ENCODE measurements around the gene RXRB. TPM values are rescaled to one million over a fixed set of nuclear protein-coding genes. Genes with fewer than 3 reads are reported as not detected.

RXRB gene
- total RNA-seq, 1 donor from 2014 or later = 44.1 TPM

GRCh38 chr6:33212857-33213165, 12.3 kb upstream of the RXRB start:
- intact Hi-C loops (cut with micrococcal nuclease) = no loop called here

DNA sequence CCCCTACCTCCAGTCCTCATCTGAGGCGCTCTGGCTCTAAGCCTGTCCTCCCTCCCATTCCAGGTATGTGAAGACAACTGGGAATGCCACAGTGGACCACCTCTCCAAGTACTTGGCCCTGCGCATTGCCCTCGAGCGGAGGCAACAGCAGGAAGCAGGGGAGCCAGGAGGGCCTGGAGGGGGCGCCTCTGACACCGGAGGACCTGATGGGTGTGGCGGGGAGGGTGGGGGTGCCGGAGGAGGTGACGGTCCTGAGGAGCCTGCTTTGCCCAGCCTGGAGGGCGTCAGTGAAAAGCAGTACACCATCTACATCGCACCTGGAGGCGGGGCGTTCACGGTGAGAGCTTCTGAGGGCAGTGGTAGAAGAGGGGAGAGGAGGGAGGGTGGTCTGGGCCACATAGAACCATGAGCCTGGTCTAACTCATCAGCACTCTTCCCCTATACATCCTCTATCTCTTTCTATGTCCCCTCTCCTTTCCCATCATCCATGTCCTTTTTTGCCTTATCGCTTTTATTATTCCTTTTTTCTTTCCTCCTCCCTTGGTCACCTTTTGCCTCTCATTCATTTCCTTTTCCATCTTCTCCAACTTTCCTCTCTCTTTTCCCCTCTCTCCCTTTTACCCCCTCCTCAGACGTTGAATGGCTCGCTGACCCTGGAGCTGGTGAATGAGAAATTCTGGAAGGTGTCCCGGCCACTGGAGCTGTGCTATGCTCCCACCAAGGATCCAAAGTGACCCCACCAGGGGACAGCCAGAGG, 11.4 kb upstream of the RXRB start:
- intact Hi-C loops (cut with micrococcal nuclease) = no loop called here

DNA sequence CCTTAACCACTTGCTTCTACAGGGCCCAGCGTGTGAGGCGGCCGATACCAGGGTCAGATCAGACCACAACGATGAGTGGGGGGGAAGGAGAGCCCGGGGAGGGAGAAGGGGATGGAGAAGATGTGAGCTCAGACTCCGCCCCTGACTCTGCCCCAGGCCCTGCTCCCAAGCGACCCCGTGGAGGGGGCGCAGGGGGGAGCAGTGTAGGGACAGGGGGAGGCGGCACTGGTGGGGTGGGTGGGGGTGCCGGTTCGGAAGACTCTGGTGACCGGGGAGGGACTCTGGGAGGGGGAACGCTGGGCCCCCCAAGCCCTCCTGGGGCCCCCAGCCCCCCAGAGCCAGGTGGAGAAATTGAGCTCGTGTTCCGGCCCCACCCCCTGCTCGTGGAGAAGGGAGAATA, 10.7 kb upstream of the RXRB start:
- intact Hi-C loops (cut with micrococcal nuclease) = no loop called here

- intact Hi-C loops (cut with micrococcal nuclease) = loop anchor here (10.0 kb wide), 1 partner anchor 1235 kb away; the partner anchor contains the start of gene DXO
These were observed 9.4 kb upstream of the RXRB start for GRCh38 chr6:33209856-33210255.

DNA sequence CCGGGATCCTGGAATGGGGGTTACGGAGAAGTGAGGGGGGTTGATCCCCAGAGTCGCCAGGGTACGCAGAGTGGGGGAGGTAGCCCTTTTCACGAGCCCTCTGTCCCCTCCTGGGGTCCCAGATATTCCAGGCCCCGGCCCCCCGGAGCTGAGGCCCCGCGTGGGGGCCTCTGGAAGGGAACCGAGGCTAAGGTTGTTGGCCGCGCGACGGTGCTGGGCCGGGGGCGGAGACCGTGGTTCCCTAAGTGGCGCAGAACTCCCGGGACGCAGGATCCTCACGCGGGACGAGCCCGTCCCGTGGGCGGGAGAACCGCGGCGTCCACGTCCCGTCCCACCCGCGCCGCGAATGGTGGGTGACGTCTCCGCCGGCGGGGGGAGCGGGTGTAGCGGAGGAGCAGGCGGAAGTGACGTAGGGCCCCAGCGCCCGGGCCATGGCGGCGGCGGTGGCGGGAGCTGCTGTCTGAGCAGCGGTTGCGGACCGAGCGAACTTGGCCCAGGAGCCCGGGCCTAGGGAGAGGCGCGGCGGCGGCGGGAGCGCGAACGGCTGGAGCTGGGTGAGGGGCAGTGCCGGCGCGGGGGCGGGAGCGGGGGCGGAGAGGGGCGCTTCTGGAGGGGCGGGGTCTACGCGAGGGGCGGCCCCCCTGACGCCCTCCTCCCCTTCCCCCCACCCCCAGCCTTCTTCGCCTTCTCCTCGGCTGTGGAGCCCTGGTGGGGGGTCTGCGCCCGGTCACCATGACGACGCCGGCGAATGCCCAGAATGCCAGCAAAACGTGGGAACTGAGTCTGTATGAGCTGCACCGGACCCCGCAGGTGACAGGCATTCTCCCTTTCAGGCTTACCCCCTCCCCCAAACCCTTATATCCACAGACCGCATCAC, 7.9 kb upstream of the RXRB start, which contains the start of gene RING1:
Gene RING1 (plus strand): TSS at position 410 of the 877 bp plus-strand sequence. CDS start 323 bp downstream, at position 733.
- intact Hi-C loops (cut with micrococcal nuclease) = loop anchor here (1.0 to 10.0 kb wide), 4 partner anchors 8 to 1234 kb away; partner anchors contain the start of genes DXO, PFDN6, RXRB and SLC39A7

GRCh38 chr6:33207552-33208090, 7.2 kb upstream of the RXRB start:
- intact Hi-C loops (cut with micrococcal nuclease) = loop anchor here (1.0 to 10.0 kb wide), 4 partner anchors 7 to 1233 kb away; partner anchors contain the start of genes DXO, PFDN6, RXRB and SLC39A7

DNA sequence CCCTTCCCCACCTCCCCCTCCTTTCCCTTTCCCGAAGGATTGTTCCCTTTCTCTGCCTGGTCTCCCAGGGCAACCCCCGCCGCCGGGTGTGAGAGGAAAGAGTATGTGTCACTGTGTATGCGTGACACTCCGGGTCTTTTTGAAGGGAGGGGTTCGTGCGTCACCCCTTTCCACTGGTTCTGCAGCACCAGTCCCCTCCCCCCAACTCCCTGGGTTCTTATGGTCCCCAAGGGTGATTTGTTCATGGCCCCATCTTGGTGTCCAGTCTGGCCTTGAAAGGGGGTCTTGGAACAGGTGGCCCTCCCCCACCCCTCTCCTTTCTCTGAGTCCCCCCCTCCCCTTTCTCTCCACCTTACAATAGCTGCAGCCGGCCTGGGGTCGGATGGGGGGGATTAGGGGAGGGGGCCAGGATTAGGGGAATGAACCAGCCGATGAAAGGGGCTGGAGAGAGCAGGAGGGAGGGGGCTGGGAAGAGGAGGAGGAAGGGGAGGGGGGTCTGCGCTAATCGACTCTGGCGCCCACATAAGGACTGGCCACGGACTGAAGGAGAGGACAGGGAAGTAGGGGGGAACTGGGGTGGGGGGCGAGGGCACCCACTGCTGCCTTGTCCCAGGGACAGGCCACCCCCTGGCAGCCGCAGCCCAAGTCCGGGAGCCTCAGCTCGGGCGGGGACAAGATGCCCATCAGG, 6.5 kb upstream of the RXRB start:
- intact Hi-C loops (cut with micrococcal nuclease) = loop anchor here (10.0 kb wide), 1 partner anchor 1232 kb away; the partner anchor contains the start of gene DXO

- intact Hi-C loops (cut with micrococcal nuclease) = loop anchor here (10.0 kb wide), 1 partner anchor 1231 kb away; the partner anchor contains the start of gene DXO
These were observed 5.8 kb upstream of the RXRB start for GRCh38 chr6:33206027-33206863.

DNA sequence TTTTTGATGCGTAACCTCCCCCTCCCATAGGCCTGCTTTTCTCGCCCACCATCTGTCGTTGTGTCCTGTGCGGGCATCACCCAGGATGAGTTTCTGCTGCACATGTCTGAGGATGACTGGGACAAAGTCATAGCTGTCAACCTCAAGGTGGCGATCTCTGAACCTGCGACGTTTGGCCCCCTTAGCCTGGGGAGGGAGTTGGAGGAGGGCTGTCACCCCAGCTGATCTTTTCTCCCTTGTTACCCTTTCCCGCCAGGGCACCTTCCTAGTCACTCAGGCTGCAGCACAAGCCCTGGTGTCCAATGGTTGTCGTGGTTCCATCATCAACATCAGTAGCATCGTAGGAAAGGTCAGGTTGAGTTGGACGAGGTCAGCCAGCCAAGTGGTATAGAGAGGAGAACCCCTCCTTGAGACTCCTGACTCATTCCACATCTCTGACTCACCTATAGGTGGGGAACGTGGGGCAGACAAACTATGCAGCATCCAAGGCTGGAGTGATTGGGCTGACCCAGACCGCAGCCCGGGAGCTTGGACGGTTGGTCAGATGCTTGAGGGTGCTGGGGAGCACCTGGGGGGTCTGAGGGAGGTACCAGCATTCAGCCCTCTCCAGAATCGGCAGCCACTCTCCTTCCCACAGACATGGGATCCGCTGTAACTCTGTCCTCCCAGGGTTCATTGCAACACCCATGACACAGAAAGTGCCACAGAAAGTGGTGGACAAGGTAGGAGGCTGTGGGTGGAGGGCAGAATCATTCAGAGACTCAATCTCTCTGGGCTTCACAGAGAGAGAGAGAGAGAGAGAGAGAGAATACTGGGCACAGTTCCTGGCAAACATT, 4.9 kb upstream of the RXRB start:
- intact Hi-C loops (cut with micrococcal nuclease) = loop anchor here (2.0 to 10.0 kb wide), 2 partner anchors 1011 to 1231 kb away; partner anchors contain the start of gene DXO

DNA sequence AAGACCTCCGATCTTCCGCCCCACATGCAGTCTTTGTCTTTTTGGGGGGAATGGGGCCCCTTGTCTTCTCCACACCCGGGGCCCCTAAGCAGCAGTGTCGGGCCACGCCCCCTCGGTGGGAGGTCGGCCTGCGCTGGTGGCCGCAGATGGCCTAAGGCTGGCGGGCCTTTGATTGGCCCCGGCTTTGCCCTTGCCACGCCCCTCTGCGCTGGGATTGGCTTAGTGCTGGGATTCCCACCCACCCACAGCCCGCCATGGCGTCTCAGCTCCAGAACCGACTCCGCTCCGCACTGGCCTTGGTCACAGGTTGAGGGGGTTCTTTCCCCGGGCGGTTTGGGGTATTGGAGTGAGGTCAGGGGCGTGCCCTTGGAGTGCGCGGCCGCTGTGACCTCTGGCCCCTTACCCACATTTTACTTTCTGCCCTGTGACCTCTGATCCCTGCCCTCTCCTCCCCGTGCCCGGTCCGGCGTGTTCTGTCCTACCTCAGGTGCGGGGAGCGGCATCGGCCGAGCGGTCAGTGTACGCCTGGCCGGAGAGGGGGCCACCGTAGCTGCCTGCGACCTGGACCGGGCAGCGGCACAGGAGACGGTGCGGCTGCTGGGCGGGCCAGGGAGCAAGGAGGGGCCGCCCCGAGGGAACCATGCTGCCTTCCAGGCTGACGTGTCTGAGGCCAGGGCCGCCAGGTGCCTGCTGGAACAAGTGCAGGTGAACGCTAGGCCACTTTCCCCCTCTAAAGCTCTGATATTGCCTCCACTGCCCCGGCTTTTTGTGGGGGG, 4.1 kb upstream of the RXRB start, which contains the start of gene HSD17B8:
Gene HSD17B8 (plus strand): TSS at position 241 of the 776 bp plus-strand sequence. CDS start 14 bp downstream, at position 255.
- intact Hi-C loops (cut with micrococcal nuclease) = loop anchor here (1.0 to 10.0 kb wide), 7 partner anchors 44 to 1230 kb away; partner anchors contain the start of genes DXO, KIFC1, LEMD2 and PSMB9

DNA sequence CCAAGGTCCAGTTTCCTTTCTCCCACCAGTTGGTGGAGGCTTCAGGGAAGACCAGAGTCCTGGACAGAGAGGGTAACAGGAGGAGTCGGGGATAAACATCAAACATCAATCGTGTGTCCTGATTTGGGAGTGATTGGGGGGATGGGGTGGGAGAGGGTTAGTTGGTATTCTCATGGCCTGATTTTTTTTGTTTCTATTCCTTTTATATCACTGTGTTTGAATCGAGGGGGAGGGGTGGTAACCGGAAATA, 3.6 kb upstream of the RXRB start:
- intact Hi-C loops (cut with micrococcal nuclease) = loop anchor here (1.0 to 10.0 kb wide), 7 partner anchors 44 to 1229 kb away; partner anchors contain the start of genes DXO, KIFC1, LEMD2 and PSMB9

DNA sequence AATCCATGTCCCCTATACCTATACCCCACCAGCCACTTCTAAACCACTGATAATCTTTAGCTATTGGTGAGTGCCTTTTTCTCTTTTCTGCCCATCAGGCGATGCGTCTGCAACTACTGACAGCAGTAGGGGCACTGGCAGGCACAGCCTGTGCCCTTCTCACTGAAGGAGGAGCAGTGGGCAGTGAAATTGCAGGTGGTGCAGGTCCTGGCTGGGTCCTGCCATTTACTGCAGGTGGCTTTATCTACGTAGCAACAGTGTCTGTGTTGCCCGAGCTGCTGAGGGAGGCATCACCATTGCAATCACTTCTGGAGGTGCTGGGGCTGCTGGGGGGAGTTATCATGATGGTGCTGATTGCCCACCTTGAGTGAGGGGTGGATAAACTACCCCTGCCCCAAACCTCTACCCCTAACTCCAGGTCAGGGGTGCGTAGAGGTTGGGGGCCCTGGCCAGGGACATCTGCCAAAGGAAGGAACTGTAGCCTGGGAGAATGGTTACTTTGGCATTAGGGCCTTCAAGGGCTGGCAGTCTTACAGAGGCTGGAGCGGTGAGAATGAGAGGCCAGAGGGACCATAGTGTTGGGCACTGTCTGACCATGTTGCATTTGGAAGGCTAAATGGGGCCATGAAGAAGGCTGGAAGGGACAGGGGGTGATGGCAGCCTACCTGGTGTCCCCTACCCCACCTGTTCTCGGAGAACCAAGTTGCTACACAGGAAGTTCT, 3.1 kb upstream of the RXRB start:
- intact Hi-C loops (cut with micrococcal nuclease) = loop anchor here (1.0 to 10.0 kb wide), 7 partner anchors 45 to 1229 kb away; partner anchors contain the start of genes DXO, KIFC1, LEMD2 and PSMB9

- intact Hi-C loops (cut with micrococcal nuclease) = loop anchor here (5.0 to 10.0 kb wide), 4 partner anchors 310 to 1228 kb away; partner anchors contain the start of genes DXO, LEMD2, PSMB9 and TAP1
These were observed 2.3 kb upstream of the RXRB start for GRCh38 chr6:33202799-33203198.

- intact Hi-C loops (cut with micrococcal nuclease) = loop anchor here (2.0 to 10.0 kb wide), 5 partner anchors 111 to 1227 kb away; partner anchors contain the start of genes DXO, LEMD2, PSMB9 and TAP1
These were observed 1.5 kb upstream of the RXRB start for GRCh38 chr6:33201935-33202334.

DNA sequence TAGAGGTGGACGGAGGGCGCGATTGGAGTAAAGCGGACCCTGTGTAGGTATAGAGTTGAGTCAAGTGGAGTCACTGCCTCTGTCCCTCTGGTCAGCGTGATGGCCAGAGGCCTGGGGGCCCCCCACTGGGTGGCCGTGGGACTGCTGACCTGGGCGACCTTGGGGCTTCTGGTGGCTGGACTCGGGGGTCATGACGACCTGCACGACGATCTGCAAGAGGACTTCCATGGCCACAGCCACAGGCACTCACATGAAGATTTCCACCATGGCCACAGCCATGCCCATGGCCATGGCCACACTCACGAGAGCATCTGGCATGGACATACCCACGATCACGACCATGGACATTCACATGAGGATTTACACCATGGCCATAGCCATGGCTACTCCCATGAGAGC, 681 bp upstream of the RXRB start:
- intact Hi-C loops (cut with micrococcal nuclease) = loop anchor here (2.0 to 10.0 kb wide), 5 partner anchors 112 to 1226 kb away; partner anchors contain the start of genes DXO, LEMD2, PSMB9 and TAP1

DNA sequence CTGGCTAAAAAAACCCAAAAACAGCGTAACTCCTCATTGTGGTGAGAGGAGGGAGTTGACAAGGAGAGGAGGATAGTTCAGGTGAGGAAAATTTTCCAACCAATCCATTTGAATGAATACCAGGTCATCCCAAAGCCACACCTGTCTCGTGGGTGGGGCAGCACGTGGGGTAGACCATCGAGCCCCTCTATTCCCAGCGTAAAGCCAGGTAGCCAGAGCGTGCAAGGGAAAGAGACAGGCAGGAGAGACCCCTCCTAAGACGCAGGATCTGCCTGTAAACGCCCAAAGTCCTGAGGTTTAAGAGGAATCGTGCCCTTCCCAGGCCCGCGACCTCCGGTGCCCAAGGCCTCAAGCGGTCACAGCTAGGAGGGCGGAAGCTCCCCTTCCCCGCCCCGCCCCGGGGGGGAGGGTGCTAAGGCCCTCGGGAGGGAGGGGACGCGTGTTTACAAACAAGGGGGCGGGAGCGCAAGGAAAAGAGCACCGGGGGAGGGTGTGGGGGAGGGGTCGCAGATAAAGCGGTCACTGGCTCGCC, 712 bp downstream of the RXRB start:
- intact Hi-C loops (cut with micrococcal nuclease) = loop anchor here (1.0 to 10.0 kb wide), 19 partner anchors 9 to 1225 kb away; partner anchors contain the start of genes CUTA, DXO, HLA-DPB1 and LEMD2
